OCI-LY3 (cell line): ENCODE results near the gene ZDHHC14.
"Not testable (repeated sequence)": the region's sequence is repeated elsewhere in the genome, so short reads cannot be mapped to it uniquely, and the experiment has no call there.

Experiments used
- H2AFZ ChIP-seq: fragments of 200-600, 300-600 bp; shearing (Covaris generic); 2 replicates; pipeline ENCODE4 v1.6.0; 2014; ENCODE audit warnings: antibody characterized with exemption, low read depth, low read length
- H3K27ac ChIP-seq: fragments of 200-600, 300-600 bp; sonication (generic); 2 replicates; pipeline ENCODE4 v1.5.1; 2014; ENCODE audit warnings: mild to moderate bottlenecking, low read length, moderate library complexity, mixed read lengths
- H3K27me3 ChIP-seq: fragments of 200-600, 300-600 bp; sonication (generic); 2 replicates; pipeline ENCODE4 v1.6.1; 2014; ENCODE audit warnings: low read depth, low read length, mixed read lengths
- H3K36me3 ChIP-seq: fragments of 200-600, 300-600 bp; sonication (generic); replicated peaks from 2 replicates; pipeline ENCODE3; 2014; ENCODE audit warnings: low read depth, low read length, mixed read lengths
- H3K4me1 ChIP-seq: fragments of 300-600, 200-600 bp; sonication (generic); 2 replicates; pipeline ENCODE4 v1.6.1; 2014; ENCODE audit warnings: low read length, mixed read lengths
- H3K4me2 ChIP-seq: fragments of 200-600, 300-600 bp; sonication (generic); 2 replicates; pipeline ENCODE4 v1.6.1; 2014; ENCODE audit warnings: low read length, mixed read lengths
- H3K4me3 ChIP-seq: fragments of 300-600, 200-600 bp; sonication (generic); 2 replicates; pipeline ENCODE4 v1.5.1; 2014; ENCODE audit warnings: antibody characterized with exemption, mild to moderate bottlenecking, low read length, moderate library complexity
- H3K79me2 ChIP-seq: fragments of 300-600, 200-600 bp; shearing (Covaris generic); 2 replicates; pipeline ENCODE4 v1.6.1; 2014; ENCODE audit warnings: mild to moderate bottlenecking, low read length, mixed read lengths
- H3K9ac ChIP-seq: fragments of 300-600, 200-600 bp; shearing (Covaris generic); 2 replicates; pipeline ENCODE4 v1.6.0; 2014; ENCODE audit warnings: mild to moderate bottlenecking, low read length, moderate library complexity
- H3K9me3 ChIP-seq: fragments of 200-600, 300-600 bp; shearing (Covaris generic); 2 replicates; pipeline ENCODE4 v1.6.1; 2014; ENCODE audit warnings: low read length, mixed read lengths; ENCODE audit not compliant: insufficient read depth
- H4K20me1 ChIP-seq: fragments of 200-600, 300-600 bp; sonication (generic); 2 replicates; pipeline ENCODE4 v1.6.1; 2016; ENCODE audit warnings: low read length, mixed read lengths; ENCODE audit not compliant: insufficient read depth
- EZH2phosphoT487 ChIP-seq: fragments of 200-600 bp; shearing (Covaris generic); IDR thresholded peaks from 2 replicates; pipeline ENCODE4 v1.6.1; 2018; ENCODE audit warnings: antibody characterized with exemption, mixed run types, low read depth
- TF ChIP-seq, protein P1 (sequence below): fragments of 200-600, 300-600 bp; sonication (generic); IDR thresholded peaks from 2 replicates; pipeline ENCODE4 v1.5.1; 2014; ENCODE audit warnings: antibody characterized with exemption, low read length, low read depth

Gene ZDHHC14

DNA sequence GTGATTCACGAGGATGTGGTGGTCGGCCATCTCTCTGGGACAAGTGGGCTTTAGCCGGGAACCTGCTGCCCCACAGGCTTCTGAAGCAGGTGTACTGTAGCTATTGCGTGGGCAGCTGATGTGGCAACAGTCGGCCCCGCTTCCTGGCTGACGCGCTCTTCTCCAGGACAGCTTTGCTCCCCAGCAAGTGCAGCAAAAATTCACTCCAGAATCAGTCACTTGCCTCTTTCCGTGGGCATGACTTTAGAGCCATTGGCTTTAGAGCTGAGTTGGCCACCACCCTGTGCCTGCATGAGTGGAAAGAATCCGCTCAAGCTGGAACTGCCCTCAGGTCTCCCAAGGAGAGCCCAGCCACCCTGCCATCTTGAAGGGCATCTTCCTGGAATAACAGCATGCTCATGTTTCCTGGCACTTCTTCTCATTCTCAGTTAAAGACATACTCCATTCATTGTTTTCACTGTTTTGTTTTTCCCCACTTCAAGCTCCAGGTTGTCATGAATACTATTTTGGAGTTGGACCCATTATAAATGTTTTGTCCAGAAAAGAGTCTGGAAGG lies 178.3 kb downstream of the ZDHHC14 start:
- H3K4me3 ChIP-seq, result no peak overlapping the region
- H3K27ac ChIP-seq, result no peak overlapping the region
- H3K9ac ChIP-seq, result no peak overlapping the region
- H3K9me3 ChIP-seq, result no peaks in the 10 kb centered on the region
- no peak for TF ChIP-seq EZH2phosphoT487
- TF ChIP-seq, protein P1, sequence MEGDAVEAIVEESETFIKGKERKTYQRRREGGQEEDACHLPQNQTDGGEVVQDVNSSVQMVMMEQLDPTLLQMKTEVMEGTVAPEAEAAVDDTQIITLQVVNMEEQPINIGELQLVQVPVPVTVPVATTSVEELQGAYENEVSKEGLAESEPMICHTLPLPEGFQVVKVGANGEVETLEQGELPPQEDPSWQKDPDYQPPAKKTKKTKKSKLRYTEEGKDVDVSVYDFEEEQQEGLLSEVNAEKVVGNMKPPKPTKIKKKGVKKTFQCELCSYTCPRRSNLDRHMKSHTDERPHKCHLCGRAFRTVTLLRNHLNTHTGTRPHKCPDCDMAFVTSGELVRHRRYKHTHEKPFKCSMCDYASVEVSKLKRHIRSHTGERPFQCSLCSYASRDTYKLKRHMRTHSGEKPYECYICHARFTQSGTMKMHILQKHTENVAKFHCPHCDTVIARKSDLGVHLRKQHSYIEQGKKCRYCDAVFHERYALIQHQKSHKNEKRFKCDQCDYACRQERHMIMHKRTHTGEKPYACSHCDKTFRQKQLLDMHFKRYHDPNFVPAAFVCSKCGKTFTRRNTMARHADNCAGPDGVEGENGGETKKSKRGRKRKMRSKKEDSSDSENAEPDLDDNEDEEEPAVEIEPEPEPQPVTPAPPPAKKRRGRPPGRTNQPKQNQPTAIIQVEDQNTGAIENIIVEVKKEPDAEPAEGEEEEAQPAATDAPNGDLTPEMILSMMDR, result no peak
- no peaks in the 10 kb centered on the region for H3K27me3 ChIP-seq
- H3K79me2 ChIP-seq, result no peaks in the 10 kb centered on the region
- peak overlapping the region; percentile 68 for H3K4me2 ChIP-seq
- peaks cover 71% of the 10 kb centered on the region for H3K4me1 ChIP-seq
- H4K20me1 ChIP-seq, result no peaks in the 10 kb centered on the region
- H2AFZ ChIP-seq, result no peak overlapping the region
- H3K36me3 ChIP-seq, result no peaks in the 10 kb centered on the region

DNA sequence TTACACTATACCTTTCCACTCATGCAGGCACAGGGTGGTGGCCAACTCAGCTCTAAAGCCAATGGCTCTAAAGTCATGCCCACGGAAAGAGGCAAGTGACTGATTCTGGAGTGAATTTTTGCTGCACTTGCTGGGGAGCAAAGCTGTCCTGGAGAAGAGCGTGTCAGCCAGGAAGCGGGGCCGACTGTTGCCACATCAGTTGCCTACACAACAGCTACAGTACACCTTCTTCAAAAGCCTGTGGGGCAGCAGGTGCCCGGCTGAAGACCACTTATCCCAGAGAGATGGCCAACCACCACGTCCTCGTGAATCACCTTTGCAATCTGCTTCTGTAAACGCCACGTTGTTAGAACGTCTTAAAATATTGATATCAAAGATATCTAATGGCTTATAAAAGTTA lies 179.1 kb downstream of the ZDHHC14 start:
- not testable (repeated sequence) for H3K4me3 ChIP-seq, H3K27ac ChIP-seq, H3K4me2 ChIP-seq, H3K79me2 ChIP-seq, H3K27me3 ChIP-seq, H4K20me1 ChIP-seq, H2AFZ ChIP-seq, H3K36me3 ChIP-seq, H3K9ac ChIP-seq, H3K9me3 ChIP-seq
- H3K4me1 ChIP-seq, result peaks cover 77% of the 10 kb centered on the region

DNA sequence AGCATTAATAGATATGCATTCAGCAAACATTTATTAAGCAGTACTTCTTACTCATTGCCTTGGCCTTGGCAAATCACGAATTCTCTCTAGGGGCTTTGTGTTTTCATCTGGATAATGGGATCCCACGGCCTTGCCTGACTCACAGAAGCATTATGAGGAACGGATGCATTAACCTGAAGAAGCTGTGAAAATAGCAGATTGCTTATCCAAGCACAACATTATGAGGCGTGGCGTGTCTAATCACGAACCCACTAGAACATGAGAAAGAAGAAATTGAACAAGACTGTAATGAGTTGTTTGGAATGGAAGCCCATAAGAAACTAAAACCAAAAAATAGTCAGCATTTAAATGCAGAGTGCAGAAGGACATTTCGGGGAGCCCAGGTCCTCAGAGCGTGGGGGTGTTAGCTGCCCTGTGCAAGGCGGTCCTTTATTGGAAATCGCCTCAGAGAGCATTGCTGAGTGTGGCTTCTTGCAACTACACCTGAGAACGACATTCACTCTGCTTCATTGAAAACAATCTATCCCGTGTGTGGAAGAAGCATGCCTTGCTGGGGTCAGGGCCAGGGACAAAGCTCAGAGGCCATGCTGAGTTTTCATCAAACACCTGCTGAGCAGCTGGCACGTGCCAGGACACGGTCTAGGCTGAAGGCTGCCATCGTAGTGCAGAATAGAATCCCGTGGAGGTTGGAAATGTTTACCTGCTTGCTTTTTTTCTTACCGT lies 179.9 kb downstream of the ZDHHC14 start:
- Histone ChIP-seq H3K4me2 (peak overlapping the region; percentile 59), H3K4me3 (no peak overlapping the region), H3K9me3 (no peaks in the 10 kb centered on the region), H3K36me3 (no peaks in the 10 kb centered on the region), H3K27me3 (no peaks in the 10 kb centered on the region), H3K4me1 (peaks cover 78% of the 10 kb centered on the region), H2AFZ (no peak overlapping the region), H3K9ac (no peak overlapping the region), H3K27ac (no peak overlapping the region), H3K79me2 (no peaks in the 10 kb centered on the region), H4K20me1 (no peaks in the 10 kb centered on the region)
- no peak for TF ChIP-seq EZH2phosphoT487
- TF ChIP-seq, protein P1, result no peak

DNA sequence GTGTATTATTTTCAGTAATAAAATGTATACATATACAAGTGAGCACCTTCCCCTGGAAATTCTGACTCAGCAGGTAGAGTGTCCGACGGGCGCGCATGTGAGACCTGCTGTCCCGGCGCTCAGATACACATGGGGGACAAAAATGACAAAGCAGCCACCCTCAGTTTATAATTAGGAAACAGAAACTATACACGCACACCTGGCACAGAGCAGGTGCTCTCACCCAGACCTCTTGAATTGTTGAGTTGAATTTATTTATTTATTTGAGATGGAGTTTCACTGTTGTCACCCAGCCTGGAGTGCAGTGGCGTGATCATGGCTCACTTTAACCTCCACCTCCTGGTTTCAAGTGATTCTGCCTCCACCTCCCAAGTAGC lies 180.4 kb downstream of the ZDHHC14 start:
- Histone ChIP-seq H3K79me2 (no peaks in the 10 kb centered on the region), H3K9me3 (no peaks in the 10 kb centered on the region), H3K27ac (no peak overlapping the region), H3K4me3 (no peak overlapping the region), H3K4me1 (peaks cover 82% of the 10 kb centered on the region), H3K9ac (no peak overlapping the region), H2AFZ (no peak overlapping the region), H4K20me1 (no peaks in the 10 kb centered on the region), H3K36me3 (no peaks in the 10 kb centered on the region), H3K27me3 (no peaks in the 10 kb centered on the region), H3K4me2 (peak overlapping the region; percentile 59)
- TF ChIP-seq EZH2phosphoT487, result no peak
- TF ChIP-seq, protein P1, result no peak
